ENCODE measurements around the gene WDR82. TPM values are rescaled to one million over a fixed set of nuclear protein-coding genes. Genes with fewer than 3 reads are reported as not detected.

WDR82 gene
- total and polyA plus RNA-seq, 9 of the 15 experiments (the other 6 are each of a cell fraction or from before 2014, with no cell fraction given), result 6.4 to 62.9 (median 37.1) TPM

GRCh38 chr3:52248816-52249547 lies 29.5 kb downstream of the WDR82 start:
- Histone ChIP-seq H3K27ac (ENCODE audit: extremely low read depth, low read depth, low read length) (no peak overlapping the region), H3K9me3 (replicated peaks; ENCODE audit: control insufficient read depth, insufficient read depth, low read depth, low read length) (no peaks in the 10 kb centered on the region), H3K9ac (ENCODE audit: insufficient read depth in 1 of 2, low read depth in 2 of 2, low read length in 2 of 2) (no peak overlapping the region), H3K4me1 (replicated peaks in 1 of 2; ENCODE audit: control insufficient read depth in 2 of 2, insufficient read depth in 2 of 2, low read length in 2 of 2) (peaks cover 11 to 21% of the 10 kb centered on the region in 2 experiments; a peak in 4 of 5 replicates), H3K36me3 (ENCODE audit: control insufficient read depth, insufficient read depth, low read length) (peaks cover 36% of the 10 kb centered on the region; the same call in 2 of the 3 replicates), H3K27me3 (ENCODE audit: control insufficient read depth in 2 of 2, insufficient read depth in 2 of 2, low read length in 2 of 2) (no peaks in the 10 kb centered on the region), H4K20me1 (replicated peaks; ENCODE audit: control insufficient read depth, insufficient read depth, low read length) (0 out of 2 replicates have a peak, but pooled peaks cover 6% of the 10 kb centered on the region), H2AFZ (ENCODE audit: low read depth, low read length) (no peak overlapping the region), H3K4me2 (ENCODE audit: insufficient read depth, low read length) (no peak overlapping the region), H3K9me1 (ENCODE audit: control insufficient read depth, insufficient read depth, low read length) (no peaks in the 10 kb centered on the region), H3K79me2 (ENCODE audit: control insufficient read depth, insufficient read depth, low read length) (no peaks in the 10 kb centered on the region), H3K4me3 (no peak overlapping the region)
- no peak for TF ChIP-seq MCM2 (IDR thresholded peaks at IDR 0.05; ENCODE audit: low read depth)
- no peak for TF ChIP-seq ZNF77 (CRISPR knock-in tag; IDR thresholded peaks at IDR 0.05)
- TF ChIP-seq ZNF780A (CRISPR knock-in tag; IDR thresholded peaks at IDR 0.05), result no peak
- TF ChIP-seq LCOR (CRISPR knock-in tag; IDR thresholded peaks at IDR 0.05), result no peak
- no peak for TF ChIP-seq ZNF551 (CRISPR knock-in tag; IDR thresholded peaks at IDR 0.05)
- TF ChIP-seq NFIC (IDR thresholded peaks at IDR 0.05), result peak; percentile 90
- TF ChIP-seq POLR2G (IDR thresholded peaks at IDR 0.05; ENCODE audit: low read depth, low read length), result 0 out of 2 replicates have a peak, but pooled peaks have one; percentile 28
- no peak for TF ChIP-seq CCNT2 (IDR thresholded peaks at IDR 0.05; ENCODE audit: borderline replicate concordance, extremely low read depth, insufficient read length, low read depth, low read length)
- TF ChIP-seq RFX1 (IDR thresholded peaks at IDR 0.05), result peak; percentile 94
- TF ChIP-seq SMAD3 (CRISPR knock-in tag; conservative IDR thresholded peaks at IDR 0.05), result no peak
- no peak for TF ChIP-seq YY1 (IDR thresholded peaks at IDR 0.05; ENCODE audit: borderline replicate concordance in 1 of 3, control insufficient read depth in 1 of 3, extremely low read depth in 1 of 3, insufficient read depth in 3 of 3, insufficient read length in 1 of 3, insufficient replicate concordance in 2 of 3, low read depth in 1 of 3, low read length in 2 of 3)
- no peak for TF ChIP-seq ZC3H8 (IDR thresholded peaks at IDR 0.05)
- TF ChIP-seq ATF4 (CRISPR knock-in tag; IDR thresholded peaks at IDR 0.05), result no peak
- TF ChIP-seq PHB2 (IDR thresholded peaks at IDR 0.05; ENCODE audit: low read depth), result no peak
- TF ChIP-seq CSDE1 (IDR thresholded peaks at IDR 0.05), result peak in 1 of 2 experiments; percentile 52; a peak in 1 of 4 replicates
- peak; percentile 62; the same call in 1 of the 2 replicates for TF ChIP-seq CTBP1 (IDR thresholded peaks at IDR 0.05; ENCODE audit: borderline replicate concordance)
- 0 out of 2 replicates have a peak, but pooled peaks have one; percentile 43 for TF ChIP-seq BMI1 (IDR thresholded peaks at IDR 0.05; ENCODE audit: low read length)
- TF ChIP-seq KDM1A (IDR thresholded peaks at IDR 0.05), result peak; percentile 55 to 66; a peak in 2 of 4 replicates
- no peak for TF ChIP-seq SIX5 (IDR thresholded peaks at IDR 0.05; ENCODE audit: borderline replicate concordance in 1 of 2, insufficient read depth in 1 of 2, low read depth in 1 of 2, low read length in 2 of 2)
- TF ChIP-seq POLR2AphosphoS5 (IDR thresholded peaks at IDR 0.05; ENCODE audit: control insufficient read depth, insufficient read depth, low read depth, low read length), result 0 out of 2 replicates have a peak, but pooled peaks have one; percentile 14
- TF ChIP-seq TEAD2 (tag; IDR thresholded peaks at IDR 0.05), result no peak
- TF ChIP-seq RCOR1 (IDR thresholded peaks at IDR 0.05; ENCODE audit: borderline replicate concordance in 1 of 2, low read depth in 2 of 2, low read length in 2 of 2), result peak in 1 of 2 experiments; percentile 54; a peak in 1 of 4 replicates
- TF ChIP-seq MAX (CRISPR knock-in tag; IDR thresholded peaks at IDR 0.05), result no peak; the same call in 1 of the 2 replicates
- ChIA-PET POLR2A (interaction anchor here (0.6 to 1.9 kb wide), 10 partner anchors 9 to 113 kb away, joined by 3 to 10 read pairs (median 4); no protein-coding TSS in a partner anchor), CTCF (ENCODE audit: low intra/inter-chr PET ratio) (no interaction called here)
- intact Hi-C loops (cut with micrococcal nuclease), result no loop called here
- FAIRE-seq (no peak), ATAC-seq (no peak), DNase-seq (ENCODE audit: extremely low read depth in 1 of 4, low spot score in 3 of 4) (peak in 2 of 4 experiments; percentile 25 to 27)
- in situ Hi-C loops (cut with MboI), result no loop called here
- no TSS peak for BruUV-seq (replicated peaks)
- 57% methylated on average over 8 of the region's 10 CpGs for WGBS (ENCODE audit: insufficient coverage, low coverage, missing lambda C conversion rate)
